Gastroesophageal sphincter (tissue), 3 donors: ENCODE results near the gene GPATCH2L.

Experiments
- EP300 ChIP-seq: sonication (generic); formaldehyde crosslinking; IDR thresholded peaks from one replicate; pipeline ENCODE4 v1.6.1; 2017; ENCODE audit warnings: antibody characterized with exemption, mild to moderate bottlenecking
- POLR2A ChIP-seq, 2 donors: fragments of 450-650 bp; IDR thresholded peaks; one replicate each; pipeline ENCODE4 v1.6.1; 2017; ENCODE audit warnings: antibody characterized with exemption in 2 of 2, mild to moderate bottlenecking in 2 of 2, moderate library complexity in 1 of 2
- POLR2AphosphoS5 ChIP-seq: sonication (generic); formaldehyde crosslinking; IDR thresholded peaks from one replicate; pipeline ENCODE4 v1.6.1; 2017; ENCODE audit warnings: antibody characterized with exemption
- TF ChIP-seq, protein P1 (sequence below), 4 experiments: fragments of 200-600 bp in 2 of 4; fragments of 450-650 bp in 2 of 4; sonication (generic) in 1 of 4; IDR thresholded peaks; one replicate each; pipeline ENCODE4 v1.5.1; 2017 to 2019; ENCODE audit warnings: antibody characterized with exemption in 4 of 4, mild to moderate bottlenecking in 2 of 4, moderate library complexity in 2 of 4

DNA sequence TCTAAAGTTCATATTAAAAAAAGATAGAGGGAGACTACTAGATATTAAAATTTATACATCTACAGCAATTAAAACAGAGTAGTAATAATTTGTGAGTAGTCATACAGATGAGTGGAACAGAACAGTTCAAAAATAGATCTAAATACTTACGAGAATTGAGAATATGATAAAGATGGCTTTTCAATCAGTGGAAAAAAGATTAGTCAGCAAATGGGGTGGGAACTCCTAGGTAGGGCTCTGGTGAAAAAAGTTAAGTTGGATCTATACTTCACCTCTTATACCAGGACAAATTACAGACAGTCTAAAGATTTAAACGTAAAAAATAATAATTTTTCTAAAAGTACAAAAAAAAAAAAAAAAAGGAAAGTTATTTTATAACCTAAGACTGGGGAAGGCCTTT lies 66.9 kb downstream of the GPATCH2L start:
- TF ChIP-seq, protein P1, sequence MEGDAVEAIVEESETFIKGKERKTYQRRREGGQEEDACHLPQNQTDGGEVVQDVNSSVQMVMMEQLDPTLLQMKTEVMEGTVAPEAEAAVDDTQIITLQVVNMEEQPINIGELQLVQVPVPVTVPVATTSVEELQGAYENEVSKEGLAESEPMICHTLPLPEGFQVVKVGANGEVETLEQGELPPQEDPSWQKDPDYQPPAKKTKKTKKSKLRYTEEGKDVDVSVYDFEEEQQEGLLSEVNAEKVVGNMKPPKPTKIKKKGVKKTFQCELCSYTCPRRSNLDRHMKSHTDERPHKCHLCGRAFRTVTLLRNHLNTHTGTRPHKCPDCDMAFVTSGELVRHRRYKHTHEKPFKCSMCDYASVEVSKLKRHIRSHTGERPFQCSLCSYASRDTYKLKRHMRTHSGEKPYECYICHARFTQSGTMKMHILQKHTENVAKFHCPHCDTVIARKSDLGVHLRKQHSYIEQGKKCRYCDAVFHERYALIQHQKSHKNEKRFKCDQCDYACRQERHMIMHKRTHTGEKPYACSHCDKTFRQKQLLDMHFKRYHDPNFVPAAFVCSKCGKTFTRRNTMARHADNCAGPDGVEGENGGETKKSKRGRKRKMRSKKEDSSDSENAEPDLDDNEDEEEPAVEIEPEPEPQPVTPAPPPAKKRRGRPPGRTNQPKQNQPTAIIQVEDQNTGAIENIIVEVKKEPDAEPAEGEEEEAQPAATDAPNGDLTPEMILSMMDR (IDR thresholded peaks at IDR 0.05) = no peak
- TF ChIP-seq POLR2A (IDR thresholded peaks at IDR 0.05) = no peak
- TF ChIP-seq EP300 = no peak
- no peak for TF ChIP-seq POLR2AphosphoS5
